GM12874 (cell line): ENCODE measurements around the gene UMODL1.

Experiments used
- CTCF ChIP-seq: IDR thresholded peaks from 2 replicates; pipeline ENCODE4 v1.5.1; 2011; ENCODE audit warnings: low read depth, mild to moderate bottlenecking, control low read depth, low read length, moderate library complexity; ENCODE audit not compliant: insufficient read depth

Gene UMODL1

GRCh38 chr21:42047821-42048613, 23.1 kb upstream of the UMODL1 start:
- no peak for TF ChIP-seq CTCF

- TF ChIP-seq CTCF: no peak
These were observed 22.1 kb upstream of the UMODL1 start for GRCh38 chr21:42048870-42049577.

- TF ChIP-seq CTCF: no peak
These were observed 21.3 kb upstream of the UMODL1 start for GRCh38 chr21:42049578-42050430.

GRCh38 chr21:42051788-42052187, 19.3 kb upstream of the UMODL1 start:
- TF ChIP-seq CTCF: no peak

- no peak for TF ChIP-seq CTCF
These were observed 15.7 kb upstream of the UMODL1 start for GRCh38 chr21:42055425-42055824.

GRCh38 chr21:42056468-42056867, 14.6 kb upstream of the UMODL1 start:
- no peak for TF ChIP-seq CTCF
